SH-SY5Y (cell line): ENCODE measurements around the gene MACO1.

Experiments used
- GATA2 ChIP-seq: IDR thresholded peaks from 2 replicates; pipeline ENCODE4 v1.6.1; 2011; ENCODE audit warnings: mild to moderate bottlenecking, low read depth, low read length
- GATA3 ChIP-seq: IDR thresholded peaks from 2 replicates; pipeline ENCODE4 v1.6.1; 2011; ENCODE audit warnings: low read depth, mild to moderate bottlenecking, low read length, moderate library complexity

- no peak for TF ChIP-seq GATA3
- no peak for TF ChIP-seq GATA2
Measured at GRCh38 chr1:25445993-25446538, 15.4 kb downstream of the MACO1 start.
